SK-N-SH (cell line): ENCODE results near the gene RASL12. TPM values are rescaled to one million over a fixed set of nuclear protein-coding genes. Genes with fewer than 3 reads are reported as not detected.

Experiments
- CTCF ChIA-PET: fragments of 300-600, 350-600 bp; formaldehyde crosslinking; extraction: SDS; loops from one replicate; lab custom pipeline; 2021; lab: Yijun Ruan, JAX
- POLR2A ChIA-PET: fragments of 350-600 bp; sonication (Branson Sonifier 250); formaldehyde crosslinking; extraction: SDS; loops from one replicate; lab custom pipeline; 2020; ENCODE audit warnings: antibody characterized with exemption, inconsistent platforms; lab: Yijun Ruan, JAX
- DNase-seq: peaks from one replicate; pipeline ENCODE4 v3.0.0; 2012
- H2AFZ ChIP-seq: fragments of 200-600 bp; sonication (generic); 2 replicates; pipeline ENCODE4 v1.8.1; 2016; ENCODE audit warnings: antibody characterized with exemption, mild to moderate bottlenecking, low read depth
- H3F3A ChIP-seq: fragments of 200-600 bp; sonication (generic); replicated peaks from 2 replicates; pipeline ENCODE3; 2016; ENCODE audit warnings: antibody characterized with exemption, mild to moderate bottlenecking; ENCODE audit not compliant: insufficient read depth
- H3K27ac ChIP-seq, 2 experiments: fragments of 200-500 bp in 1 of 2; fragments of 200-600 bp in 1 of 2; sonication (Bioruptor generic) in 1 of 2; sonication (generic), shearing (Covaris generic) in 1 of 2; 2 replicates each; pipeline versions ENCODE4 v1.5.1 to v1.6.1; 2014 to 2016; ENCODE audit warnings: low read depth in 2 of 2, inconsistent platforms in 1 of 2, low read length in 1 of 2, mild to moderate bottlenecking in 1 of 2, mixed read lengths in 1 of 2
- H3K27me3 ChIP-seq: fragments of 200-600 bp; sonication (generic), shearing (Covaris generic); 2 replicates; pipeline ENCODE4 v1.6.1; 2016; ENCODE audit warnings: mixed run types; ENCODE audit not compliant: insufficient read depth
- H3K36me3 ChIP-seq, 2 experiments: fragments of 200-500 bp in 1 of 2; fragments of 200-600 bp in 1 of 2; sonication (Bioruptor generic) in 1 of 2; sonication (generic) in 1 of 2; replicated peaks in 1 of 2; 2 replicates each; pipeline versions ENCODE3 to v1.5.1; 2014 to 2016; ENCODE audit warnings: low read length in 1 of 2, mild to moderate bottlenecking in 1 of 2; ENCODE audit not compliant: insufficient read depth in 2 of 2, control insufficient read depth in 1 of 2
- H3K4me1 ChIP-seq, 2 experiments: fragments of 200-500 bp in 1 of 2; fragments of 200-600 bp in 1 of 2; sonication (Bioruptor generic) in 1 of 2; sonication (generic), shearing (Covaris generic) in 1 of 2; 2 replicates each; pipeline versions ENCODE4 v1.5.1 to v1.6.1; 2014 to 2016; ENCODE audit warnings: low read depth in 1 of 2, low read length in 1 of 2, mixed run types in 1 of 2; ENCODE audit not compliant: insufficient read depth in 2 of 2, control insufficient read depth in 1 of 2
- H3K4me2 ChIP-seq: fragments of 200-600 bp; sonication (generic), shearing (Covaris generic); 2 replicates; pipeline ENCODE4 v1.6.1; 2017; ENCODE audit warnings: mixed run types
- H3K4me3 ChIP-seq, 2 experiments: fragments of 200-500 bp in 1 of 2; fragments of 200-600 bp in 1 of 2; sonication (Bioruptor generic) in 1 of 2; sonication (generic), shearing (Covaris generic) in 1 of 2; 2 replicates each; pipeline versions ENCODE4 v1.5.1 to v1.8.1; 2014 to 2016; ENCODE audit warnings: low read depth in 2 of 2, inconsistent platforms in 1 of 2, low read length in 1 of 2, mild to moderate bottlenecking in 1 of 2, mixed read lengths in 1 of 2, moderate library complexity in 1 of 2
- H3K79me2 ChIP-seq: fragments of 200-600 bp; sonication (generic); 2 replicates; pipeline ENCODE4 v1.8.1; 2017; ENCODE audit warnings: mild to moderate bottlenecking; ENCODE audit not compliant: insufficient read depth
- H3K9ac ChIP-seq: fragments of 200-600 bp; sonication (generic); 2 replicates; pipeline ENCODE4 v1.6.1; 2017; ENCODE audit warnings: mixed run types
- H3K9me2 ChIP-seq: fragments of 200-600 bp; sonication (generic); 2 replicates; pipeline ENCODE4 v1.6.1; 2017; ENCODE audit warnings: mixed run types
- H3K9me3 ChIP-seq: fragments of 200-600 bp; sonication (generic); 2 replicates; pipeline ENCODE4 v1.6.1; 2017; ENCODE audit warnings: mixed run types, mild to moderate bottlenecking, moderate library complexity
- H4K20me1 ChIP-seq: fragments of 200-600 bp; sonication (generic); 2 replicates; pipeline ENCODE4 v1.6.1; 2017; ENCODE audit warnings: mild to moderate bottlenecking, mixed run types; ENCODE audit not compliant: insufficient read depth
- ELF1 ChIP-seq: IDR thresholded peaks from 2 replicates; pipeline ENCODE4 v1.4.0; 2012
- EZH2phosphoT487 ChIP-seq: fragments of 200-600 bp; sonication (generic); IDR thresholded peaks from 2 replicates; pipeline ENCODE4 v1.6.1; 2017; ENCODE audit warnings: low read depth, mixed run types, mild to moderate bottlenecking, antibody characterized with exemption, moderate library complexity, borderline replicate concordance
- FOXJ3 ChIP-seq: sonication (generic); formaldehyde crosslinking; IDR thresholded peaks from 2 replicates; pipeline ENCODE4 v1.5.1; 2020; ENCODE audit warnings: mild to moderate bottlenecking, missing genetic modification reagents
- JUND ChIP-seq: IDR thresholded peaks from 2 replicates; pipeline ENCODE4 v1.4.0; 2012
- MEF2A ChIP-seq: IDR thresholded peaks from 2 replicates; pipeline ENCODE4 v1.4.0; 2012; ENCODE audit warnings: low read depth, borderline replicate concordance
- MXI1 ChIP-seq: IDR thresholded peaks from 2 replicates; pipeline ENCODE4 v1.6.1; 2012; ENCODE audit warnings: mild to moderate bottlenecking, low read depth, low read length, improper control_type of control experiment
- RFX5 ChIP-seq: IDR thresholded peaks from 2 replicates; pipeline ENCODE4 v1.6.1; 2012; ENCODE audit warnings: mild to moderate bottlenecking, improper control_type of control experiment, low read length
- RXRA ChIP-seq: IDR thresholded peaks from 2 replicates; pipeline ENCODE4 v1.4.0; 2012; ENCODE audit warnings: low read depth, mild to moderate bottlenecking, borderline replicate concordance
- SIN3A ChIP-seq: IDR thresholded peaks from 2 replicates; pipeline ENCODE4 v1.6.1; 2012; ENCODE audit warnings: low read depth, mild to moderate bottlenecking, low read length, moderate library complexity, borderline replicate concordance
- YY1 ChIP-seq: IDR thresholded peaks from 2 replicates; pipeline ENCODE4 v1.4.0; 2012; ENCODE audit warnings: low read depth, mild to moderate bottlenecking
- WGBS: methylation state at CpG from one replicate; pipeline ENCODE4 v1.1.6; 2017; ENCODE audit warnings: low lambda C conversion rate; 5-methylcytosine and 5-hydroxymethylcytosine counted together
- polyA plus RNA-seq, 3 experiments: library from polyadenylated mRNA; depleted of rRNA; stranded (reverse); fragments of >200 nt; gene quantifications; 2 replicates each; pipeline ENCODE4 v1.2.3, GENCODE V29; 2012
- TF ChIP-seq, protein P1 (sequence below): fragments of 150-350 bp; IDR thresholded peaks from 2 replicates; pipeline ENCODE4 v1.6.1; 2017; ENCODE audit warnings: antibody characterized with exemption, low read length, low read depth, borderline replicate concordance
- TF ChIP-seq, protein P2 (sequence below): fragments of 150-350 bp; IDR thresholded peaks from 2 replicates; pipeline ENCODE4 v1.6.1; 2016; ENCODE audit warnings: mild to moderate bottlenecking, low read depth, low read length
- TF ChIP-seq, protein P3 (sequence below): IDR thresholded peaks from 2 replicates; pipeline ENCODE4 v1.4.0; 2012; ENCODE audit warnings: low read depth

RASL12 gene
- polyA plus RNA-seq, 1 of the 3 experiments (the other 2 are of a cell fraction): not detected

GRCh38 chr15:65067317-65067644 lies 510 bp downstream of the RASL12 start (continued):
- TF ChIP-seq, protein P1, sequence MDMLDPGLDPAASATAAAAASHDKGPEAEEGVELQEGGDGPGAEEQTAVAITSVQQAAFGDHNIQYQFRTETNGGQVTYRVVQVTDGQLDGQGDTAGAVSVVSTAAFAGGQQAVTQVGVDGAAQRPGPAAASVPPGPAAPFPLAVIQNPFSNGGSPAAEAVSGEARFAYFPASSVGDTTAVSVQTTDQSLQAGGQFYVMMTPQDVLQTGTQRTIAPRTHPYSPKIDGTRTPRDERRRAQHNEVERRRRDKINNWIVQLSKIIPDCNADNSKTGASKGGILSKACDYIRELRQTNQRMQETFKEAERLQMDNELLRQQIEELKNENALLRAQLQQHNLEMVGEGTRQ: no peak

DNA sequence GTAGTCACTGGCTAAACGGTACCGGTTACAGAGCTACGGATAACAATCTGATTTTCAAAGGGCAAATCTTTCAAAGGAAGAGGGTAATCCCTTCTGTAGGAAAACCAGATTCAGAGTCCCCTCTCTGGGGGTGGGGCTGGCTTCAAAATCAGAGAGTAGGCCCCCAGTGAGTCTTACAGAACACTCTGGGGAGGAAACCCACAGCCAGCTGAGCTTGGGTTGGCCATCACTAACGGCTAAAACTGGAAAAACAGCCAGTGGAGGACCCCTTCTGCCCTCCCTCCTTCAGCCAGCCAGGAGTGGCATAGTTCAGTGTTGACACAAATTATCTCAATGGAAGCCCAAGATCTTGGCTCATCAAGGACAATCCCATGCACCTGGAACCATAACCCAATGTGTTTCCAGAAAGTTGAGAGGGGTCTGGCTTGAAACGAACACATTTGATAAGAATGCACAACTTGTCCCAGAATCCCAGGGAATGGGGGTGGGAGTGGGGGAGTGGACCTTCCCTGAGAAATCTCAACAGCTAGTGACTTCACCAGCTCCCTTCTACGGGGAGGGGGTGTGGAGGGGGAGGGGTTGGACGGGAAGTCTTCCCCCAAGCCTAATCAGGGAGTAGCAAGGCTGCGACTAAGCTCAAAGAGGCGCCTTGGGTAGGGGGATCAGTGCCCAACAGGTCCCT lies 1.0 kb downstream of the RASL12 start:
- Histone ChIP-seq H3K9me2 (no peaks in the 10 kb centered on the region), H3K9me3 (no peaks in the 10 kb centered on the region), H3K4me1 (peaks cover 0 to 7% of the 10 kb centered on the region in 2 experiments; a peak in 1 of 4 replicates), H2AFZ (no peak overlapping the region), H3K27ac (no peak overlapping the region), H3K27me3 (peaks cover 9% of the 10 kb centered on the region; the same call in 1 of the 2 replicates), H3K79me2 (no peaks in the 10 kb centered on the region), H3K36me3 (no peaks in the 10 kb centered on the region), H3K4me3 (no peak overlapping the region), H3F3A (peaks cover 4% of the 10 kb centered on the region), H4K20me1 (no peaks in the 10 kb centered on the region), H3K4me2 (no peak overlapping the region), H3K9ac (no peak overlapping the region)
- DNase-seq: no peak
- no peak for TF ChIP-seq FOXJ3 (CRISPR knock-in tag)
- no peak for TF ChIP-seq JUND
- no peak for TF ChIP-seq ELF1
- TF ChIP-seq, protein P2, sequence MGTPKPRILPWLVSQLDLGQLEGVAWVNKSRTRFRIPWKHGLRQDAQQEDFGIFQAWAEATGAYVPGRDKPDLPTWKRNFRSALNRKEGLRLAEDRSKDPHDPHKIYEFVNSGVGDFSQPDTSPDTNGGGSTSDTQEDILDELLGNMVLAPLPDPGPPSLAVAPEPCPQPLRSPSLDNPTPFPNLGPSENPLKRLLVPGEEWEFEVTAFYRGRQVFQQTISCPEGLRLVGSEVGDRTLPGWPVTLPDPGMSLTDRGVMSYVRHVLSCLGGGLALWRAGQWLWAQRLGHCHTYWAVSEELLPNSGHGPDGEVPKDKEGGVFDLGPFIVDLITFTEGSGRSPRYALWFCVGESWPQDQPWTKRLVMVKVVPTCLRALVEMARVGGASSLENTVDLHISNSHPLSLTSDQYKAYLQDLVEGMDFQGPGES: no peak
- no peak for TF ChIP-seq MEF2A
- TF ChIP-seq SIN3A: no peak
- no peak for TF ChIP-seq YY1
- TF ChIP-seq RFX5: no peak
- TF ChIP-seq EZH2phosphoT487: no peak
- ChIA-PET POLR2A (no interaction called here), CTCF (interaction anchor here (0.9 to 9.5 kb wide), 9 partner anchors 12 to 50 kb away, joined by 3 to 88 read pairs (median 4); no protein-coding TSS in a partner anchor)
- WGBS: 79% methylated on average over 6 of the region's 9 CpGs

DNA sequence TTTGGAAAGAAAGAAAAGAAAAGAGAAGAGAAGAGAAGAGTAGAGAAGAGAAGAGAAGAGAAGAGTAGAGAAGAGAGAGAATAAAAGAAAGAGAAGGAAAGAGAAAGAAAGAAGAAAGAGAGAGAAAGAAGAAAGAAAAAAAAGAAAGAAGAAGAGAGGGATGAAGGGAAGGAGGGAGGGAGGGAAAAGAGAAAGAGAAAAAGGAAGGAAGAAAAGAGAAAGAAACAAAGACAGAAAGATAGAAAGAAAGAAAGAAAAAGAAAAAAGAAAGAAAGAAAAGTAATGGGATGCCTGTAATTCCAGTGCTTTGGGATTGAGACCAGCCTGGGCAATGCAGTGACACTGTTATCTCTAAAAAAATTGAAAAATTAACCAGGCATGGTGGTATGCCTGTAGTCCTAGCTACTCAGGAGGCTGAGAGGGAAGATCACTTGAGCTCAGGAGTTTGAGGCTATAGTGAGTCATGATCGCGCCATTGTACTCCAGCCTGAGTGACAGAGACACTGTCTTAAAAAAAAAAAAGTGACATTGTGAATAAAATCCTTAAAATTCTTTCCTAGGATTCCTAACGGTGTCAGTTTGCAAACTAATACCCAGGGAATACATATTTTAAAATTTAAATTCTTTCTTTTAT lies 1.7 kb downstream of the RASL12 start:
- H3K9me3 ChIP-seq: no peaks in the 10 kb centered on the region
- POLR2A ChIA-PET: no interaction called here
- WGBS: 79% methylated on average over 3 of the region's 3 CpGs
- no peak for DNase-seq
- H3K27me3 ChIP-seq: peaks cover 9% of the 10 kb centered on the region; the same call in 1 of the 2 replicates
- peaks cover 0 to under 1% of the 10 kb centered on the region in 2 experiments; a peak in 1 of 4 replicates for H3K4me1 ChIP-seq
- no peak overlapping the region for H3K27ac ChIP-seq
- no peak overlapping the region for H3K9ac ChIP-seq
- no peaks in the 10 kb centered on the region for H4K20me1 ChIP-seq
- H3K4me2 ChIP-seq: no peak overlapping the region
- no peaks in the 10 kb centered on the region for H3K36me3 ChIP-seq
- no peak overlapping the region for H3K4me3 ChIP-seq
- H3K79me2 ChIP-seq: no peaks in the 10 kb centered on the region
- no peaks in the 10 kb centered on the region for H3K9me2 ChIP-seq
- H3F3A ChIP-seq: peaks cover 4% of the 10 kb centered on the region
- CTCF ChIA-PET: interaction anchor here (0.9 to 9.5 kb wide), 6 partner anchors 12 to 50 kb away, joined by 3 to 88 read pairs (median 4); no protein-coding TSS in a partner anchor
- no peak overlapping the region for H2AFZ ChIP-seq
- TF ChIP-seq, protein P1: no peak
- TF ChIP-seq MXI1 (no peak), RXRA (no peak)
- TF ChIP-seq, protein P3, sequence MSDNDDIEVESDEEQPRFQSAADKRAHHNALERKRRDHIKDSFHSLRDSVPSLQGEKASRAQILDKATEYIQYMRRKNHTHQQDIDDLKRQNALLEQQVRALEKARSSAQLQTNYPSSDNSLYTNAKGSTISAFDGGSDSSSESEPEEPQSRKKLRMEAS: no peak
